HG03432 (cell line): ENCODE measurements around the gene ERC1.
"Not testable (repeated sequence)": the region's sequence is repeated elsewhere in the genome, so short reads cannot be mapped to it uniquely, and the experiment has no call there.

Experiments used
- ATAC-seq: cut with Tn5 transposase; IDR thresholded peaks from one replicate; pipeline ENCODE4 v1.9.1; 2021; ENCODE audit warnings: mild to moderate bottlenecking, moderate library complexity; ENCODE audit not compliant: unreplicated experiment

Gene ERC1

GRCh38 chr12:981176-981828 lies 9.7 kb upstream of the ERC1 start:
- no peak for ATAC-seq

DNA sequence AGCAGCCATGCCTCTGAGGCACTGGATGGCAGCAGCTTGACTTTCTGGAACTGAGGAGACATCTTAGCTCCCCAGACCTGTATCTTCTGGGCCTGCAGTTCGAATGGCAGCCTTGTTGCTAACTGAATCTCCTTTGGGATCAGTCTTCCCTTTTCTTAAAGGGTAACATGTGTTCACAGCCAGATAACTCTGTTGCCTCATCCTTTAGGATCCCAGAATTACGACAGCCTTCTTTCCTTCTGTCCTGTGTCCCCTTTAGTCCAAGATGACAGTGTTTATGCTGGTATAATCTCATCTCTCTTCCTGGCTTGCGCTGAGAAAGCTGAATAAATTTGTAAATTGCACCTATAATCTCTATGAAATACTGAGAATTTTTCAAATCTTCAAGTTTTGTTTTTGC lies 9.1 kb upstream of the ERC1 start:
- ATAC-seq = no peak

- ATAC-seq = no peak
These were observed 2.4 kb upstream of the ERC1 start for GRCh38 chr12:988646-989045.

DNA sequence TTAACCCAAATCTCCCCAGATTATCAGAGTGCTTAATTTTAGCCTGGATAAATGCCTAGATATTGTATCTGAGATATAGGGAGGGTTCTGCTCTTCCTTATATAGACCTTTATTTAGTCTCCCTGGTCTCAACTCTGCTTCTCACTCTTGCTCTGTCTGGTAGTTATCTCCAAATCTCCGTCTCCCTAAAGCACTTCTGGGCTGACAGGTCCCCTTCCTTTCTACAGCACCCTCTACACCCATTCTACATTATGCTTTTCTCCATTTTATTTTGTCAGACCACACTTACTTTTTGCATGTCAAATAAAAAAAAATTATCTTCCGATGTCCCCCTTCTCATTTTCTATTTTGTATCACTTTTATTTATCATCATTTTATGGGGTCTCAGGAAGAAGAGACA lies 2.0 kb upstream of the ERC1 start:
- no peak for ATAC-seq

- ATAC-seq = no peak
These were observed 1.0 kb upstream of the ERC1 start for GRCh38 chr12:989751-990660.

DNA sequence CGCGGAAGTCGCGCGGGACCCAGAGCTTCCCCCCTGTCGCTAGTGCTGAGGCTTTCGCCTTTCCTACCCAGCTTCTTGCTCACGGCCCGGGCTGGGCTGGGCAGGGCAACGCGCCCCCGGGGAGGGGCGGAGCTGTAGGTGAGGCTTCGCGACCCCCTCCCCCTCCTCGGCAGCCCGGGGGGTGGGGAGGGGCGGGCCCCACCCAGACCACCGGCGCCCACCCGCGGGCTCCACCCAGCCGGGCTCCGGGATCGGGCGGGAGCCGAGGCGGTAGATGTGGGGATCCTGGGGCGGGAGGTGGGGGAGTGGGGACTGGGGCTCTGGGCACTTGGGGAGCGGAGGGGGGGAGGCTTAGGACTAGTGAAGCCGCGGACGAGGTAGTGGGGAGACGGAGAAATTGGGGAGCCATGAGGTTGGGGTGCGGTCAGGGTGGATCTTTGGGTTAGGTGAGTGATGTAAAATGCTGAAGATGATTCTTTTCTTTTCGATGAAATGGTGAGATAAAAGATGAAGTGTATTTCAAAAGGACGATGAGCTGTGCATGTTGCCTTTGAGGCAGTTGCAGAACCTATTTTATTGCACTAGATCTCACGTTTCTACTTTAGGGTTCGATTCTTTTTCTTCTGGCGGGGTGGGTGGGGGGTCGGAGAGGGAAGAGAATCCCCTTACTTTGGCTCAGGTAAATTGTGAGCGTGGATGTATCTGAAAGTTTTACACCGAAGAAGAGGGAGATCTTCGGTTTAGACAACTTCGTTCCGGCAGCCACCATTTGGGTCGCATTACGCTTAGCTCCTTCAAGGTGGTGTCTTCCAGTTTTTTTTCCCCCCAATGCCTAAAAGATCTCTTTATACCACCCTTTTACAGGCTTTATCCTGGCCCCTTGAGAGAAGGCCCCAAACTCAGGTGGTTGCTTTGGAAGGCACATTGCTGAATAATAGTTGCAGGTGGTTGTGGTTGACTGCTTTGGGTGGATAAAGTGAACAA lies 619 bp downstream of the ERC1 start:
- ATAC-seq = peak; percentile 56

GRCh38 chr12:992647-993046 lies 1.6 kb downstream of the ERC1 start:
- ATAC-seq = no peak

DNA sequence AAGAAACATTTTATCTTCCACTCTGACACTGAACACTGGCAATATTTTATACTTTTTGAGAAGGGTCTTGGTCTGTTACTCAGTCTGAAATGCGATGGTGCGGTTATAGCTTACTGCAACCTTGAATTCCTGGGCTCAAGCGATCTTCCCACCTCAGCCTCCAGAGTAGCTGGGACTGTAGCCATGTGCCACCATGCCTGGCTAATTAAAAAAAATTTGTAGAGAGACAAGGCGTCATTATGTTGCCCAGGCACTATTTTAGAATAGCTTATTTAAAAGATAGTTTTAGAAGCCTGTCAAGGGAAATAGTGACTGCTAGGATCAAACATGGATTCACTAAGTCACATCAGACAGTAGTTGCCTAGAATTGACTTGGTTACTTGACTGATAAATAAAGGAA lies 5.9 kb downstream of the ERC1 start:
- ATAC-seq = no peak

- ATAC-seq = no peak
These were observed 6.5 kb downstream of the ERC1 start for GRCh38 chr12:997505-997904.

GRCh38 chr12:998020-998874 lies 7.2 kb downstream of the ERC1 start:
- ATAC-seq = no peak

- not testable (repeated sequence) for ATAC-seq
These were observed 8.7 kb downstream of the ERC1 start for GRCh38 chr12:999736-1000135.

GRCh38 chr12:1001507-1001906 lies 10.5 kb downstream of the ERC1 start:
- ATAC-seq = no peak

DNA sequence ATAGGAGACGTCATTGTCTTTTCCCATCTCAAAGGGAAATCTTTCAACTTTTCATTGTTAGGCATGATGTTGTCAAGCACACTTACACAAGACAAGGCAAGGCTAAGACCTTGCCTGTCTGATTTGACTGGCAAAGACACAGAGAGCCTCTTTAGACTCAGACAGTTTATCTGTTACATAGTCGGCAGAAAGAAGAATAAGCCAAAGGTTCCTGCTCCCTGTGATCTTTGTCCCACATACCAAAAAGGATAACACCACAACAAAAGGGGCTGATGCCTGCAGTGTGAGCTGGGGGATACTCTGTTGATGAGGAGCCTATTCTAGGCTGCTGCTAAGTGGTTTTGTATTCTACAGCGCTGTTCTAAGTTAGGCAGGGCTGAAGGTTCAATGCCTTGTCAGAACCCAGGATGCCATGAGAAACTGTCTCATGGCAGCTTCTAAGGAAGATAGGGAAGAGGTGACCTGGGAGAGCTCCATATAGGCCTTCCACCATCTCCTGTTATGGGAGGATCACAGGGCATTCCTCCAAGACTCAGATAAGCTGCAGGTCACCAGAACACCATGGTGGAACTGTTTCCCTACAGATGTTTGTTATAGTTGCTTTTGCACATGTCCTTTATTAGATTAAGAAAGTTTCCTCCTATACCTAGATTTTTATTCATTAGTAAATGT lies 12.7 kb downstream of the ERC1 start:
- ATAC-seq = no peak

- ATAC-seq = no peak
These were observed 15.2 kb downstream of the ERC1 start for GRCh38 chr12:1006255-1006654.

DNA sequence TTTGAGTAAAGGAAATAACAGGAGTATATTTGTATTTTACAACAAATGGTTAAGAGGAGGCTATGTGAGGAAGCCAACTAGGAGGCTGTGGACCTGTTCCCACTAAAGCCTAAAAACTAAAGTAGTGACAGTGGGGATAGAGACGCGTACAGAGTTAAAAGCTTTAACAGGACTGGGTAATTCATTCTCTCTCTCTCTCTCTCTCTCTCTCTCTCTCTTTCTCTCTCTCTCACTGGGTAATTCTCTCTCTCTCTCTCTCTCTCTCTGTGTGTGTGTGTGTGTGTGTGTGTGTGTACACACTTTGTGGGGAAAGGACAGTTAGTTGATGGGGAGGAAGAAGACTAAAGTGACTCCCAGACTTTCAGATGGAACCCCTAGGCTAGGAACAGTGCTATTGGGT lies 16.3 kb downstream of the ERC1 start:
- no peak for ATAC-seq

GRCh38 chr12:1007994-1008393 lies 17.0 kb downstream of the ERC1 start:
- no peak for ATAC-seq

DNA sequence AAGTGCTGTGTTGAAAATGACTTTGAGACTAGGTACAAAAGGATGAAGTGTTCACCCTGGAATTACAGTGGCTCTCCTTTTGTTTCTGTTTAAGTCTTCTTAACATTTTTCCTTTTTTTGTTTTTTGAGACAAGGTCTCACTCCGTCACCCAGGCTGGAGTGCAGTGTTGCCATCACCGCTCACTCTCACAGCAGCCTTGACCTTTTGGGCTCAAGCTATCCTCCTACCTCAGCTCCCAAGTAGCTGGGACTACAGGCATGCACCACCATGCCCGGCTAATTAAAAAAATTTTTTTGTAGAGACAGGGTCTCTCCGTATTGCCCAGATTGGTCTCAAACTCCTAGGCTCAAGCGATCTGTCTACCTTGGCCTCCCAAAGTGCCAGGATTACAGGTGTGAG lies 20.1 kb downstream of the ERC1 start:
- ATAC-seq = no peak

- no peak for ATAC-seq
These were observed 22.8 kb downstream of the ERC1 start for GRCh38 chr12:1013618-1014489.

DNA sequence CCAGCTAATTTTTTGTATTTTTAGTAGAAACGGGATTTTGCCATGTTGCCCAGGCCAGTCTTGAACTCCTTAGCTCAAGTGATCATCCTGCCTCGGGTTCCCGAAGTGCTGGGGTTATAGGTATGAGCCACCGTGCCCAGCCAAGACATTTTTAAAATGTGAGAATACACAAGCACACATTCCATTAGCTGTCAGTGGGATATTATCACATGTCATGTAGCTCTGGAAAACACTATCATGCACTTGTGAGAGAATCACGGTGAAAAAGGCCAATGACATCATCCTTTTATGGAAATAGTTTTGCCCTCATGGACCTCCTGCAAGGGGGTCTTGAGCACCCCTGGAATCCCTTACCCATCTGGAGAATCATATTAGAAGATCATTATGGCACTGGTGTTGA lies 28.3 kb downstream of the ERC1 start:
- no peak for ATAC-seq
